Measurements from ENCODE around the gene ZNF814. TPM values are rescaled to one million over a fixed set of nuclear protein-coding genes. Genes with fewer than 3 reads are reported as not detected.
"Not testable (repeated sequence)": the region's sequence is repeated elsewhere in the genome, so short reads cannot be mapped to it uniquely, and the experiment has no call there.

Gene ZNF814
- total RNA-seq, 2 donors from 2014 or later: 18.9 to 22.4 TPM

GRCh38 chr19:57849162-57849665 lies 39.6 kb downstream of the ZNF814 start:
- not testable (repeated sequence) for H3K9me3 Mint-ChIP-seq; H3K27me3 Mint-ChIP-seq; DNase-seq (ENCODE audit: low spot score)
- peaks cover 23% of the 10 kb centered on the region for H3K36me3 Mint-ChIP-seq
- H3K4me1 Mint-ChIP-seq (ENCODE audit: low read depth in 2 of 2): peaks cover 23 to 24% of the 10 kb centered on the region in 2 donors
- ATAC-seq: peak in 1 of 2 donors; percentile 25
- peak overlapping the region; percentile 97 for H3K4me3 Mint-ChIP-seq
- H3K27ac Mint-ChIP-seq: peak overlapping the region; percentile 90 to 96

DNA sequence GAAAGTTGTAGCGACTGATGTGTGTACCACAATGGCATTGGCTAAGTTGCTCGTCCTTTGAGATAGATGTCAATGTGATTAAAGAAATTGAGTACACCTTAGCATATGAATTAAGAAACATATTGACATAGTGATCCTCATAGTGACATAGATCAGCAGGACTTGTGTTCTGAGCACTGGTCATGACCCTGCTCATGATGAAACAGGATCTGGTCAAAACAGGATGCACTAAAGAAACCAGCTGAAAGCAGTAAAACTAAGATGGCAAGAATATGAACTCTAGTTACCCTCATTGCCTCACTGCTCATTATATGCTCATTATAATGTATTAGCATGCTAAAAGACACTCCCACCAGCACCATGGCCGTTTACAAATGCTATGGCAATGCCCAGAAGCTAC lies 41.7 kb downstream of the ZNF814 start:
- H3K4me3 Mint-ChIP-seq; H3K27ac Mint-ChIP-seq; H3K9me3 Mint-ChIP-seq; H3K27me3 Mint-ChIP-seq; DNase-seq (ENCODE audit: low spot score); ATAC-seq: not testable (repeated sequence)
- Mint-ChIP-seq H3K36me3 (peaks cover 14% of the 10 kb centered on the region), H3K4me1 (ENCODE audit: low read depth in 2 of 2) (peaks cover 18 to 20% of the 10 kb centered on the region in 2 donors)

DNA sequence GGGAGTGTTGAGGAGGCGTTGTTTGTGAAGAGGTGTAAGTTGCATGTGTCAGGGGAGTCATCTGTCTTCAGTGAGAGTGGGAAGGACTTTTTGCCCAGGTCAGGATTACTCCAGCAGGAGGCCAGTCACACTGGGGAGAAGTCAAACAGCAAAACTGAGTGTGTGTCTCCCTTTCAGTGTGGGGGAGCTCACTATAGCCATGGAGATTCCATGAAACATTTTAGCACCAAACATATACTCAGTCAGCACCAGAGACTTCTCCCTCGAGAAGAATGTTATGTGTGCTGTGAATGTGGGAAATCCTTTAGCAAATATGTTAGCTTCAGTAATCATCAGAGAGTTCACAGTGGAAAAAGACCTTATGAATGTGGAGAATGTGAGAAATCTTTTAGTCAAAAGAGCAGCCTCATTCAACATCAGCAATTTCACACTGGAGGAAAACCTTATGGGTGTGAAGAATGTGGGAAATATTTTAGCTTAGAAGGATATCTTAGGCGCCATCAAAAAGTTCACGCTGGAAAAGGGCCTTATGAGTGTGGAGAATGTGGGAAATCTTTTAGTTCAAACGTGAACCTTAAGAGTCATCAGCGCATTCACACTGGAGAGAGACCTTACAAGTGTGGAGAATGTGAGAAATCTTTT lies 47.6 kb downstream of the ZNF814 start:
- H3K4me3 Mint-ChIP-seq: no peak overlapping the region
- no peaks in the 10 kb centered on the region for H3K27me3 Mint-ChIP-seq
- H3K27ac Mint-ChIP-seq: no peak overlapping the region
- H3K4me1 Mint-ChIP-seq (ENCODE audit: low read depth in 2 of 2): peaks cover 5 to 17% of the 10 kb centered on the region in 2 donors
- DNase-seq (ENCODE audit: low spot score) (no peak), ATAC-seq (no peak)
- no peaks in the 10 kb centered on the region for H3K9me3 Mint-ChIP-seq
- peaks cover 12% of the 10 kb centered on the region for H3K36me3 Mint-ChIP-seq

DNA sequence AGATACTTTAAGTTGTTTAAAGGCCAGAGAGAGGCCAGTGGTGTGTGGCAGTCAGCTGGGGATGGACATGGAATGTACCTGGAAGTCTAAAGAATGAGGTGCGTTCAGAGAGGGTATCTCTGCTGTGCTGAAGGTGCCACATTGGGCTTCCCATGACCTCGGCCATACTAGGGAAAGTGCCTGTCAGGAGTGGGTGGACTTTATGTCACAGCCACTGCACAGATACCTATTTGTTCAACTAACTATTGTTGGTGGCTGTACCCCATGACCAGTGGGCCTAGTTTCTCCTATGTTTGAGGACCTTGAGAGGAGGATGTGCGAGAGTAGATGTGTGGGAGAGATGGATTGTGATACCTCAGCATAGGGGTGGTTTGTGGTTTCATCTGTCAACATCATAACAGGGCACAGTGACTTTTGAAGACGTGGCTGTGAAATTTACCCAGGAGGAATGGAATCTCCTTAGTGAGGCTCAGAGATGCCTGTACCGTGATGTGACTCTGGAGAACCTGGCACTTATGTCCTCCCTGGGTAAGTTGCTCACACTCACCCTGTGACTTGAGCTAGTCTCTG lies 50.1 kb downstream of the ZNF814 start:
- not testable (repeated sequence) for DNase-seq (ENCODE audit: low spot score); H3K27me3 Mint-ChIP-seq; ATAC-seq; H3K9me3 Mint-ChIP-seq; H3K4me3 Mint-ChIP-seq
- Mint-ChIP-seq H3K4me1 (ENCODE audit: low read depth in 2 of 2) (peaks cover 5 to 17% of the 10 kb centered on the region in 2 donors), H3K36me3 (peaks cover 12% of the 10 kb centered on the region), H3K27ac (peak overlapping the region in 1 of 2 donors; percentile 21)

- not testable (repeated sequence) for H3K27me3 Mint-ChIP-seq; H3K4me3 Mint-ChIP-seq; H3K27ac Mint-ChIP-seq; ATAC-seq; DNase-seq (ENCODE audit: low spot score); H3K9me3 Mint-ChIP-seq
- peaks cover 12% of the 10 kb centered on the region for H3K36me3 Mint-ChIP-seq
- H3K4me1 Mint-ChIP-seq (ENCODE audit: low read depth in 2 of 2): peaks cover 5 to 16% of the 10 kb centered on the region in 2 donors
Measured at GRCh38 chr19:57836991-57837390, 51.8 kb downstream of the ZNF814 start.

GRCh38 chr19:57830071-57830602 lies 58.7 kb downstream of the ZNF814 start, which contains the start of gene ZNF587B:
Gene ZNF587B, plus strand, starts transcription at chr19:57830299. Its CDS starts 230 bp downstream, at chr19:57830529.
- H3K4me3 Mint-ChIP-seq: no peak within 1 kb of the TSS
- H3K27me3 Mint-ChIP-seq: no peaks in the 10 kb centered on the region
- H3K36me3 Mint-ChIP-seq: peaks cover 6% of the 10 kb centered on the region
- H3K27ac Mint-ChIP-seq: peak within 1 kb of the TSS in 1 of 2 donors; percentile 48
- no peak for DNase-seq (ENCODE audit: low spot score)
- ATAC-seq: no peak
- H3K9me3 Mint-ChIP-seq: no peaks in the 10 kb centered on the region
- H3K4me1 Mint-ChIP-seq (ENCODE audit: low read depth in 2 of 2): peaks cover 16 to 22% of the 10 kb centered on the region in 2 donors

GRCh38 chr19:57829316-57829715 lies 59.5 kb downstream of the ZNF814 start:
- Mint-ChIP-seq H3K27ac (no peak overlapping the region), H3K9me3 (no peaks in the 10 kb centered on the region), H3K4me3 (no peak overlapping the region), H3K4me1 (ENCODE audit: low read depth in 2 of 2) (peaks cover 16 to 25% of the 10 kb centered on the region in 2 donors), H3K36me3 (peaks cover 6% of the 10 kb centered on the region), H3K27me3 (no peaks in the 10 kb centered on the region)
- ATAC-seq (no peak), DNase-seq (ENCODE audit: low spot score) (no peak)

DNA sequence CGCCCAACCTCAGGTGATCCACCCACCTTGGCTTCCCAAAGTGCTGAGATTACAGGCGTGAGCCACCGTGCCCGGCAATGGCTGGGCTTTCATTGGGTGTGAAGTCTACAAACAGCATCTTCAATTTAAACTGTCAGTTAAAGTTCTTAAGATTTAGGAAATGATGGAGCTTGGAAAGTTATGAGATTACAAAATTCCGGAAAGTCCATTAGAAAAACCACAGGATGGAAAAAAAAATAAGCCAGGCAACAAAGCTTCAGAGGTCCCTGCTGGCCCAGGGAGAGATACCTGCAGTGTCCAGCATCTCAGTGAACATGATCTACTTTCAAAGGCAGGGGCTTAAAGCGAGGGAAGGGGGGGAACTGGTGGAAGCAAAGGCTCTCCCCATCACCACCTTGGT lies 63.3 kb downstream of the ZNF814 start:
- H3K9me3 Mint-ChIP-seq: no peaks in the 10 kb centered on the region
- no peaks in the 10 kb centered on the region for H3K27me3 Mint-ChIP-seq
- ATAC-seq (no peak), DNase-seq (ENCODE audit: low spot score) (no peak)
- no peak overlapping the region for H3K27ac Mint-ChIP-seq
- H3K4me3 Mint-ChIP-seq: no peak overlapping the region
- H3K36me3 Mint-ChIP-seq: peaks cover 17% of the 10 kb centered on the region
- peaks cover 38 to 42% of the 10 kb centered on the region in 2 donors for H3K4me1 Mint-ChIP-seq (ENCODE audit: low read depth in 2 of 2)

DNA sequence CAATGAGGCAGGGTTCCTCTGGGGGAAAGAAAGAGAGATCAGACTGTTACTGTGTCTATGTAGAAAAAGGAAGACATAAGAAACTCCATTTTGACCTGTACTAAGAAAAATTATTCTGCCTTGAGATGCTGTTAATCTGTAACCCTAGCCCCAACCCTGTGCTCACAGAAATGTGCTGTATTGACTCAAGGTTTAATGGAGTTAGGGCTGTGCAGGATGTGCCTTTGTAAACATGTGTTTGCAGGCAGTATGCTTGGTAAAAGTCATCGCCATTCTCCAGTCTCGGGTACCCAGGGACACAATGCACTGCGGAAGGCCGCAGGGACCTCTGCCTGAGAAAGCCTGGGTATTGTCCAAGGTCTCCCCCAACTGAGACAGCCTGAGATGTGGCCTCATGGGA lies 65.2 kb downstream of the ZNF814 start:
- not testable (repeated sequence) for ATAC-seq; H3K27me3 Mint-ChIP-seq; H3K9me3 Mint-ChIP-seq; H3K4me3 Mint-ChIP-seq; DNase-seq (ENCODE audit: low spot score)
- peaks cover 23% of the 10 kb centered on the region for H3K36me3 Mint-ChIP-seq
- H3K27ac Mint-ChIP-seq: peak overlapping the region in 1 of 2 donors; percentile 1
- peaks cover 45% of the 10 kb centered on the region in 2 donors for H3K4me1 Mint-ChIP-seq (ENCODE audit: low read depth in 2 of 2)

DNA sequence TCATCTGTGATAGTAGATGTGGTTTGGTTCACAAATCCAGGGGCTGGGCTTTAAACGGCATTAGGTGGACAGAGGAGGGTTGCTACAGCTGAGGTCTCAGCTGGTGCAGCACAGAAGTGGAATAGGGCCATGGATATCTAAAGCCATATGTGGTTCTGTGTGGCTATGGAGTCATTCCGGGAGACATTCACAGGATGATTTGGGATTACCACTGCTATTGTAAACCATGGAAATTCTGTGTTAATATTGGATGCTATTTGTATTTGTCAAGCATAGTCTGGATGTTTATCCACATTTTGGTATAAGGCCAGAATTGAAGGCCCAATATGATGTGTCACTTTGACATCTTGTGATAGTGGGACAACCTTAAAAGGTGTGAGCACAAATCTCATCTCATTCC lies 65.7 kb downstream of the ZNF814 start:
- H3K36me3 Mint-ChIP-seq: peaks cover 23% of the 10 kb centered on the region
- H3K27me3 Mint-ChIP-seq; DNase-seq (ENCODE audit: low spot score); ATAC-seq; H3K9me3 Mint-ChIP-seq; H3K4me3 Mint-ChIP-seq: not testable (repeated sequence)
- H3K27ac Mint-ChIP-seq: peak overlapping the region in 1 of 2 donors; percentile 1
- peaks cover 45 to 49% of the 10 kb centered on the region in 2 donors for H3K4me1 Mint-ChIP-seq (ENCODE audit: low read depth in 2 of 2)

GRCh38 chr19:57821501-57821900 lies 67.3 kb downstream of the ZNF814 start:
- peaks cover 16% of the 10 kb centered on the region for H3K36me3 Mint-ChIP-seq

DNA sequence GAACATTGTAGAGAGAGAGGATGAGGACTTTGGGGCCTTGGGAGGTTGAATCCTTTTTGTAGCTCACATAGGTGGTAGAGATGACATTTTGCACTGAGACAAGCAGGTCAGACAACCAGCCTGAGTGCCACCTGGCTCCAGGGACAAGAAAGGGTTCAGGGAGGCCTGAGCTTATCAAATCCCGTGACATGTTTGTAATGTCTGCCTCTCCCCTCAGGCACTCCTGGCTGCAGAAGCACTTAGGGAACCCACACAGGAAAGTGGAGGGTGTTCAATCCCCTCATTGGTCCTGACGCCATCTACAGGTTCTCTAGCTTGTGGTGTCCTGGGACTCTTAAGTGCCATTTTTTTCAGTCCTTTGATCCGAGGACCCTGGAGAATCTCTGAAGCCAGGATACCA lies 67.7 kb downstream of the ZNF814 start:
- Mint-ChIP-seq H3K36me3 (peaks cover 16% of the 10 kb centered on the region), H3K27ac (peak overlapping the region; percentile 96 to 99), H3K4me1 (ENCODE audit: low read depth in 2 of 2) (peaks cover 39 to 40% of the 10 kb centered on the region in 2 donors), H3K4me3 (peak overlapping the region; percentile 94)
- not testable (repeated sequence) for H3K27me3 Mint-ChIP-seq; ATAC-seq; DNase-seq (ENCODE audit: low spot score); H3K9me3 Mint-ChIP-seq

More at GRCh38 chr19:57821501-57821900, 67.3 kb downstream of the ZNF814 start:
- Mint-ChIP-seq H3K4me3 (peak overlapping the region; percentile 94), H3K27ac (peak overlapping the region in 1 of 2 donors; percentile 96), H3K4me1 (ENCODE audit: low read depth in 2 of 2) (peaks cover 39 to 41% of the 10 kb centered on the region in 2 donors)
- not testable (repeated sequence) for H3K27me3 Mint-ChIP-seq; DNase-seq (ENCODE audit: low spot score); ATAC-seq; H3K9me3 Mint-ChIP-seq

DNA sequence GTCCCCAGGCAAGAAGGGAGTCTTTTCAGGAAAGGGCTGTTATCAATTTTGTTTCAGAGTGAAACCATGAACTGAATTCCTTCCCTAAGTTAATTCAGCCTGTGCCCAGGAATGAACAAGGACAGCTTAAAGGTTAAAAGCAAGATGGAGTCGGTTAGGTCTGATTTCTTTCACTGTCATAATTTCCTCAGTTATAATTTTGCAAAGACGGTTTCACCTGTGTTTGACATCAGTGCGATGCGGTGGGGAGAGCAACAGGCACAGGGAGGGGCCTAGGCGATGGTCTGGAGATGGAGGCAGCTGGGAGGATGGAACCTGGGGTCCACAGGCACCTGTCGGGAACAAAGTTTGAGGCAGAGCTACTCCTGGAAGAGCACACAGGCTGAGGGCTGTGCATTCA lies 68.2 kb downstream of the ZNF814 start:
- DNase-seq (ENCODE audit: low spot score): no peak
- Mint-ChIP-seq H3K27ac (peak overlapping the region; percentile 96 to 99), H3K4me3 (peak overlapping the region; percentile 94), H3K4me1 (ENCODE audit: low read depth in 2 of 2) (peaks cover 39 to 40% of the 10 kb centered on the region in 2 donors), H3K9me3 (no peaks in the 10 kb centered on the region), H3K27me3 (no peaks in the 10 kb centered on the region), H3K36me3 (peaks cover 16% of the 10 kb centered on the region)
- ATAC-seq: no peak

All from natural killer cell treated with Interleukin-12 subunit alpha and Interleukin-12 subunit beta and Interleukin-15 and Interleukin-18, amount 100 ng/mL, for 72 hours (primary cell).